MCF 10A (cell line): Measurements from ENCODE around the gene TRDMT1. TPM values are rescaled to one million over a fixed set of nuclear protein-coding genes. Genes with fewer than 3 reads are reported as not detected.
A peak's percentile ranks its signal among the peaks of the same experiment; 100 is the strongest.

Experiments
- BruUV-seq: library from RNA; stranded (reverse); fragments of 400-500 nt; replicated peaks from 2 replicates; lab custom pipeline; 2021; lab: Mats Ljungman, UMichigan
- CTCF ChIA-PET: fragments of 300-600 bp; sonication (Branson Sonifier 250); formaldehyde crosslinking; extraction: SDS; loops from one replicate; lab custom pipeline; 2021; ENCODE audit warnings: antibody characterized with exemption, inconsistent platforms; lab: Yijun Ruan, JAX
- POLR2A ChIA-PET: fragments of 300-600, 350-650 bp; sonication (Branson Sonifier 250); formaldehyde crosslinking; extraction: SDS; loops from one replicate; lab custom pipeline; 2020; ENCODE audit warnings: antibody characterized with exemption, inconsistent platforms; lab: Yijun Ruan, JAX
- DNase-seq: peaks from one replicate; pipeline ENCODE4 v3.0.0-alpha.2; 2018; ENCODE audit not compliant: unreplicated experiment
- H3K27ac Mint-ChIP-seq: one replicate; pipeline ENCODE4 v1.8.0; 2022; ENCODE audit warnings: mild to moderate bottlenecking, low read depth, mixed read lengths; ENCODE audit not compliant: unreplicated experiment
- H3K27me3 Mint-ChIP-seq: one replicate; pipeline ENCODE4 v1.8.0; 2022; ENCODE audit warnings: mixed read lengths; ENCODE audit not compliant: insufficient read depth, unreplicated experiment
- H3K36me3 Mint-ChIP-seq: one replicate; pipeline ENCODE4 v1.8.0; 2022; ENCODE audit warnings: mild to moderate bottlenecking, moderate library complexity, mixed read lengths; ENCODE audit not compliant: insufficient read depth, unreplicated experiment
- H3K4me1 Mint-ChIP-seq: one replicate; pipeline ENCODE4 v1.8.0; 2022; ENCODE audit warnings: mixed read lengths; ENCODE audit not compliant: insufficient read depth, unreplicated experiment
- H3K4me3 Mint-ChIP-seq: one replicate; pipeline ENCODE4 v1.8.0; 2022; ENCODE audit warnings: mild to moderate bottlenecking, moderate library complexity, mixed read lengths; ENCODE audit not compliant: unreplicated experiment
- H3K9me3 Mint-ChIP-seq: one replicate; pipeline ENCODE4 v1.8.0; 2022; ENCODE audit warnings: mixed read lengths; ENCODE audit not compliant: unreplicated experiment
- CTCF ChIP-seq: fragments of 200-600 bp; IDR thresholded peaks from one replicate; pipeline ENCODE4 v1.8.0; 2022; ENCODE audit warnings: antibody characterized with exemption, mild to moderate bottlenecking; ENCODE audit not compliant: unreplicated experiment
- intact Hi-C: fragments of 100-400 bp; cut with micrococcal nuclease; formaldehyde crosslinking; loops from 2 replicates; pipeline ENCODE4 v1.14.1; 2022
- total RNA-seq: library from RNA; stranded (reverse); gene quantifications from 2 replicates; pipeline ENCODE4 v1.2.3, GENCODE V29; 2022

Gene TRDMT1
- total RNA-seq, 1 experiment from 2014 or later = 8.7 TPM

- Mint-ChIP-seq H3K27ac (no peak overlapping the region), H3K4me1 (peaks cover 27% of the 10 kb centered on the region), H3K9me3 (no peaks in the 10 kb centered on the region), H3K27me3 (no peaks in the 10 kb centered on the region), H3K36me3 (peaks cover 78% of the 10 kb centered on the region), H3K4me3 (no peak overlapping the region)
- no peak for DNase-seq
- TF ChIP-seq CTCF = no peak
- POLR2A ChIA-PET = interaction anchor here (0.6 to 6.0 kb wide), 5 partner anchors 17 to 255 kb away, joined by 3 to 56 read pairs (median 3); no protein-coding TSS in a partner anchor
- BruUV-seq = no TSS peak
- CTCF ChIA-PET = interaction anchor here (0.6 to 2.6 kb wide), 7 partner anchors 10 to 1006 kb away, joined by 3 to 9 read pairs (median 4); no protein-coding TSS in a partner anchor
- intact Hi-C loops = no loop called here
Observed at GRCh38 chr10:17231788-17232187, 30.3 kb upstream of the TRDMT1 start.

- DNase-seq = peak; percentile 87
- H3K4me3 Mint-ChIP-seq = peak overlapping the region; percentile 76
- no TSS peak for BruUV-seq
- H3K27me3 Mint-ChIP-seq = no peaks in the 10 kb centered on the region
- ChIA-PET POLR2A (interaction anchor here (0.6 to 6.0 kb wide), 26 partner anchors 11 to 413 kb away, joined by 3 to 126 read pairs (median 4); partner anchors contain the start of genes RSU1 and TRDMT1), CTCF (interaction anchor here (0.6 to 2.6 kb wide), 25 partner anchors 9 to 555 kb away, joined by 3 to 23 read pairs (median 4); partner anchors contain the start of gene TRDMT1)
- peaks cover 21% of the 10 kb centered on the region for H3K4me1 Mint-ChIP-seq
- intact Hi-C loops = loop anchor here (2.0 to 5.0 kb wide), 2 partner anchors 167 to 338 kb away; no protein-coding TSS in a partner anchor
- peak overlapping the region; percentile 95 for H3K27ac Mint-ChIP-seq
- peaks cover 61% of the 10 kb centered on the region for H3K36me3 Mint-ChIP-seq
- no peak for TF ChIP-seq CTCF
- no peaks in the 10 kb centered on the region for H3K9me3 Mint-ChIP-seq
Observed at GRCh38 chr10:17229967-17230682, 28.7 kb upstream of the TRDMT1 start.

- POLR2A ChIA-PET = interaction anchor here (0.7 to 6.0 kb wide), 16 partner anchors 11 to 414 kb away, joined by 3 to 126 read pairs (median 5); partner anchors contain the start of genes RSU1 and TRDMT1
- H3K36me3 Mint-ChIP-seq = peaks cover 56% of the 10 kb centered on the region
Observed at GRCh38 chr10:17229717-17229966, 28.2 kb upstream of the TRDMT1 start.

More at GRCh38 chr10:17229717-17229966, 28.2 kb upstream of the TRDMT1 start:
- no peak for TF ChIP-seq CTCF
- peaks cover 18% of the 10 kb centered on the region for H3K4me1 Mint-ChIP-seq
- CTCF ChIA-PET = interaction anchor here (0.7 to 2.6 kb wide), 15 partner anchors 8 to 402 kb away, joined by 3 to 23 read pairs (median 4); partner anchors contain the start of gene TRDMT1
- intact Hi-C loops = loop anchor here (2.0 to 5.0 kb wide), 2 partner anchors 167 to 337 kb away; no protein-coding TSS in a partner anchor
- H3K9me3 Mint-ChIP-seq = no peaks in the 10 kb centered on the region
- peak overlapping the region; percentile 95 for H3K27ac Mint-ChIP-seq
- DNase-seq = peak; percentile 47
- no TSS peak for BruUV-seq
- H3K4me3 Mint-ChIP-seq = peak overlapping the region; percentile 76
- H3K27me3 Mint-ChIP-seq = no peaks in the 10 kb centered on the region
